Muscle of back (tissue), 11 donors: ENCODE results near the gene HK2. TPM values are rescaled to one million over a fixed set of nuclear protein-coding genes. Genes with fewer than 3 reads are reported as not detected.

Source experiments
- DNase-seq, 3 donors: peaks; one replicate each; pipeline versions ENCODE4 v3.0.0 to v3.0.0-alpha.2; 2013
- polyA plus RNA-seq, 10 donors: library from polyadenylated mRNA; unstranded; fragments of 120-200 nt; gene quantifications; one replicate each; pipeline ENCODE4 v1.2.1, GENCODE V29; 2013; ENCODE audit not compliant: insufficient read length in 10 of 10

HK2 gene
- polyA plus RNA-seq, 10 donors, result 5.9 to 9.0 (median 7.9) TPM

GRCh38 chr2:74877376-74877775, 43.4 kb downstream of the HK2 start:
- no peak for DNase-seq

- DNase-seq, result no peak
These were observed 44.0 kb downstream of the HK2 start for GRCh38 chr2:74877781-74878433.

- no peak for DNase-seq
These were observed 44.6 kb downstream of the HK2 start for GRCh38 chr2:74878551-74878950.

GRCh38 chr2:74880054-74880728, 46.3 kb downstream of the HK2 start:
- no peak for DNase-seq

GRCh38 chr2:74881176-74881575, 47.2 kb downstream of the HK2 start:
- no peak for DNase-seq

GRCh38 chr2:74881626-74882298, 47.8 kb downstream of the HK2 start:
- DNase-seq, result no peak

GRCh38 chr2:74882299-74882687, 48.4 kb downstream of the HK2 start:
- no peak for DNase-seq

GRCh38 chr2:74883011-74883410, 49.1 kb downstream of the HK2 start:
- no peak for DNase-seq

GRCh38 chr2:74884118-74884762, 50.3 kb downstream of the HK2 start:
- no peak for DNase-seq

- no peak for DNase-seq
These were observed 50.9 kb downstream of the HK2 start for GRCh38 chr2:74884866-74885265.

GRCh38 chr2:74886251-74886650, 52.3 kb downstream of the HK2 start:
- DNase-seq, result no peak

- DNase-seq, result no peak
These were observed 52.9 kb downstream of the HK2 start for GRCh38 chr2:74886811-74887210.

- DNase-seq, result no peak
These were observed 53.6 kb downstream of the HK2 start for GRCh38 chr2:74887445-74887951.

- DNase-seq, result no peak
These were observed 54.2 kb downstream of the HK2 start for GRCh38 chr2:74887960-74888700.

GRCh38 chr2:74889159-74889558, 55.2 kb downstream of the HK2 start:
- no peak for DNase-seq

- no peak for DNase-seq
These were observed 56.8 kb downstream of the HK2 start for GRCh38 chr2:74890711-74891110.

GRCh38 chr2:74891136-74891764, 57.3 kb downstream of the HK2 start:
- DNase-seq, result no peak

- DNase-seq, result peak in 1 of 3 donors; percentile 33
These were observed 57.9 kb downstream of the HK2 start for GRCh38 chr2:74891816-74892215.

- DNase-seq, result no peak
These were observed 58.7 kb downstream of the HK2 start for GRCh38 chr2:74892609-74893008.

- DNase-seq, result peak in 1 of 3 donors; percentile 51
These were observed 59.4 kb downstream of the HK2 start for GRCh38 chr2:74893332-74893731.
